Inferior parietal cortex (tissue), 1 donor: ENCODE results near the gene WHRN.

ENCODE experiments used
- DNase-seq: peaks from one replicate; pipeline ENCODE4 v3.0.0-alpha.2; 2016; ENCODE audit errors: extremely low spot score

WHRN gene

GRCh38 chr9:114492991-114493390 is 12.3 kb downstream of the WHRN start:
- no peak for DNase-seq

- DNase-seq, result no peak
Measured at GRCh38 chr9:114491430-114492003, 13.8 kb downstream of the WHRN start.

GRCh38 chr9:114489928-114490327 is 15.3 kb downstream of the WHRN start:
- DNase-seq, result no peak

GRCh38 chr9:114488398-114489129 is 16.7 kb downstream of the WHRN start:
- DNase-seq, result no peak

GRCh38 chr9:114487607-114488300 is 17.5 kb downstream of the WHRN start:
- DNase-seq, result peak; percentile 93

- DNase-seq, result no peak
Measured at GRCh38 chr9:114486205-114486963, 18.9 kb downstream of the WHRN start.

- DNase-seq, result no peak
Measured at GRCh38 chr9:114484854-114485443, 20.3 kb downstream of the WHRN start.

GRCh38 chr9:114484215-114484853 is 20.9 kb downstream of the WHRN start:
- no peak for DNase-seq

- no peak for DNase-seq
Measured at GRCh38 chr9:114483499-114483898, 21.8 kb downstream of the WHRN start.

GRCh38 chr9:114482593-114482992 is 22.7 kb downstream of the WHRN start:
- DNase-seq, result no peak

GRCh38 chr9:114481789-114482188 is 23.5 kb downstream of the WHRN start:
- no peak for DNase-seq

- no peak for DNase-seq
Measured at GRCh38 chr9:114480746-114481435, 24.4 kb downstream of the WHRN start.

- no peak for DNase-seq
Measured at GRCh38 chr9:114478871-114479270, 26.4 kb downstream of the WHRN start.

GRCh38 chr9:114478459-114478858 is 26.8 kb downstream of the WHRN start:
- no peak for DNase-seq

- no peak for DNase-seq
Measured at GRCh38 chr9:114477642-114478041, 27.6 kb downstream of the WHRN start.

- no peak for DNase-seq
Measured at GRCh38 chr9:114476891-114477469, 28.3 kb downstream of the WHRN start.

- no peak for DNase-seq
Measured at GRCh38 chr9:114475412-114476135, 29.7 kb downstream of the WHRN start.

GRCh38 chr9:114474425-114474824 is 30.8 kb downstream of the WHRN start:
- DNase-seq, result no peak

- no peak for DNase-seq
Measured at GRCh38 chr9:114473447-114473801, 31.8 kb downstream of the WHRN start.
